HL-60 (cell line): Measurements from ENCODE around the gene IL36A.

Experiments used
- POLR2AphosphoS5 ChIP-seq: IDR thresholded peaks from 2 replicates; pipeline ENCODE4 v1.6.1; 2012; ENCODE audit warnings: low read depth
- SPI1 ChIP-seq: IDR thresholded peaks from 2 replicates; pipeline ENCODE4 v1.6.1; 2012; ENCODE audit warnings: low read depth, mild to moderate bottlenecking, borderline replicate concordance
- TF ChIP-seq, protein P1 (sequence below): IDR thresholded peaks from one replicate; pipeline ENCODE4 v1.5.1; 2011; ENCODE audit warnings: low read length, control low read depth, inconsistent platforms; ENCODE audit not compliant: insufficient read depth
- TF ChIP-seq, protein P2 (sequence below): IDR thresholded peaks from 2 replicates; pipeline ENCODE4 v1.6.1; 2012; ENCODE audit warnings: low read depth; ENCODE audit not compliant: insufficient replicate concordance

DNA sequence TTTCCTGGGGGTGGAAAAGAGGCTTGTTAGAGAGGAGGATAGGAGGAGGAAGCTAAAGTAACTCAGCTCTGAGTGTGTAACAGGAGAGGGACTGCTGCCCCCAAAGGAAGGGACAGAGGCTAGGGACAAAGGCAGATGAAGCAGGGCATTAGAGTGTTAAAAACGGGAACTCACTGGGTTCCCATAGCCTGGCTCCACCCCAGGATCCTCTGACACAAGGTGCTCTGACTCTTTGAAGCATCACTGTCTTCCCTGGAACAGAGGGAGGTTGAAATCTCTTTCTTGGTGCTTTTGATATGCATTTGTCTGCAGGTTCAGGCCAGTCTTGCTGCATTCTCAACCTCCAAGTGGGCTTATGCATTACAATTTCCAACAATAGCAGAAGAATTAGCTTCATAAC is 22.9 kb downstream of the IL36A start:
- TF ChIP-seq, protein P1, sequence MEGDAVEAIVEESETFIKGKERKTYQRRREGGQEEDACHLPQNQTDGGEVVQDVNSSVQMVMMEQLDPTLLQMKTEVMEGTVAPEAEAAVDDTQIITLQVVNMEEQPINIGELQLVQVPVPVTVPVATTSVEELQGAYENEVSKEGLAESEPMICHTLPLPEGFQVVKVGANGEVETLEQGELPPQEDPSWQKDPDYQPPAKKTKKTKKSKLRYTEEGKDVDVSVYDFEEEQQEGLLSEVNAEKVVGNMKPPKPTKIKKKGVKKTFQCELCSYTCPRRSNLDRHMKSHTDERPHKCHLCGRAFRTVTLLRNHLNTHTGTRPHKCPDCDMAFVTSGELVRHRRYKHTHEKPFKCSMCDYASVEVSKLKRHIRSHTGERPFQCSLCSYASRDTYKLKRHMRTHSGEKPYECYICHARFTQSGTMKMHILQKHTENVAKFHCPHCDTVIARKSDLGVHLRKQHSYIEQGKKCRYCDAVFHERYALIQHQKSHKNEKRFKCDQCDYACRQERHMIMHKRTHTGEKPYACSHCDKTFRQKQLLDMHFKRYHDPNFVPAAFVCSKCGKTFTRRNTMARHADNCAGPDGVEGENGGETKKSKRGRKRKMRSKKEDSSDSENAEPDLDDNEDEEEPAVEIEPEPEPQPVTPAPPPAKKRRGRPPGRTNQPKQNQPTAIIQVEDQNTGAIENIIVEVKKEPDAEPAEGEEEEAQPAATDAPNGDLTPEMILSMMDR, result no peak
- TF ChIP-seq POLR2AphosphoS5 (no peak), SPI1 (peak; percentile 59; the same call in 1 of the 2 replicates)
- TF ChIP-seq, protein P2, sequence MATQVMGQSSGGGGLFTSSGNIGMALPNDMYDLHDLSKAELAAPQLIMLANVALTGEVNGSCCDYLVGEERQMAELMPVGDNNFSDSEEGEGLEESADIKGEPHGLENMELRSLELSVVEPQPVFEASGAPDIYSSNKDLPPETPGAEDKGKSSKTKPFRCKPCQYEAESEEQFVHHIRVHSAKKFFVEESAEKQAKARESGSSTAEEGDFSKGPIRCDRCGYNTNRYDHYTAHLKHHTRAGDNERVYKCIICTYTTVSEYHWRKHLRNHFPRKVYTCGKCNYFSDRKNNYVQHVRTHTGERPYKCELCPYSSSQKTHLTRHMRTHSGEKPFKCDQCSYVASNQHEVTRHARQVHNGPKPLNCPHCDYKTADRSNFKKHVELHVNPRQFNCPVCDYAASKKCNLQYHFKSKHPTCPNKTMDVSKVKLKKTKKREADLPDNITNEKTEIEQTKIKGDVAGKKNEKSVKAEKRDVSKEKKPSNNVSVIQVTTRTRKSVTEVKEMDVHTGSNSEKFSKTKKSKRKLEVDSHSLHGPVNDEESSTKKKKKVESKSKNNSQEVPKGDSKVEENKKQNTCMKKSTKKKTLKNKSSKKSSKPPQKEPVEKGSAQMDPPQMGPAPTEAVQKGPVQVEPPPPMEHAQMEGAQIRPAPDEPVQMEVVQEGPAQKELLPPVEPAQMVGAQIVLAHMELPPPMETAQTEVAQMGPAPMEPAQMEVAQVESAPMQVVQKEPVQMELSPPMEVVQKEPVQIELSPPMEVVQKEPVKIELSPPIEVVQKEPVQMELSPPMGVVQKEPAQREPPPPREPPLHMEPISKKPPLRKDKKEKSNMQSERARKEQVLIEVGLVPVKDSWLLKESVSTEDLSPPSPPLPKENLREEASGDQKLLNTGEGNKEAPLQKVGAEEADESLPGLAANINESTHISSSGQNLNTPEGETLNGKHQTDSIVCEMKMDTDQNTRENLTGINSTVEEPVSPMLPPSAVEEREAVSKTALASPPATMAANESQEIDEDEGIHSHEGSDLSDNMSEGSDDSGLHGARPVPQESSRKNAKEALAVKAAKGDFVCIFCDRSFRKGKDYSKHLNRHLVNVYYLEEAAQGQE, result no peak
